Stimulated activated CD4-positive, alpha-beta T cell treated with anti-CD3 and anti-CD28 coated beads, TNF-alpha, amount 100 ng/mL, for 4 hours (primary cell): ENCODE results near the gene SERPINA12.
"Not testable (repeated sequence)": the region's sequence is repeated elsewhere in the genome, so short reads cannot be mapped to it uniquely, and the experiment has no call there.

Source experiments
- DNase-seq, 3 experiments: peaks; one replicate each; pipeline ENCODE4 v3.0.0-alpha.2; 2020; ENCODE audit warnings: low read depth in 3 of 3

Gene SERPINA12

GRCh38 chr14:94536836-94537235 lies 27.6 kb upstream of the SERPINA12 start:
- DNase-seq = no peak

GRCh38 chr14:94535506-94535905 lies 26.2 kb upstream of the SERPINA12 start:
- no peak for DNase-seq

- DNase-seq = no peak
Measured at GRCh38 chr14:94532447-94532846, 23.2 kb upstream of the SERPINA12 start.

- no peak for DNase-seq
Measured at GRCh38 chr14:94531187-94531586, 21.9 kb upstream of the SERPINA12 start.

GRCh38 chr14:94524093-94524492 lies 14.8 kb upstream of the SERPINA12 start:
- DNase-seq = no peak

GRCh38 chr14:94523265-94523664 lies 14.0 kb upstream of the SERPINA12 start:
- no peak for DNase-seq

- no peak for DNase-seq
Measured at GRCh38 chr14:94522115-94522724, 13.0 kb upstream of the SERPINA12 start.

- no peak for DNase-seq
Measured at GRCh38 chr14:94521375-94522114, 12.3 kb upstream of the SERPINA12 start.

GRCh38 chr14:94517641-94518257 lies 8.5 kb upstream of the SERPINA12 start:
- DNase-seq = no peak

- DNase-seq = no peak
Measured at GRCh38 chr14:94517248-94517640, 8.0 kb upstream of the SERPINA12 start.

GRCh38 chr14:94515856-94516255 lies 6.6 kb upstream of the SERPINA12 start:
- no peak for DNase-seq

- no peak for DNase-seq
Measured at GRCh38 chr14:94515426-94515825, 6.2 kb upstream of the SERPINA12 start.

GRCh38 chr14:94514351-94514750 lies 5.1 kb upstream of the SERPINA12 start:
- DNase-seq = no peak

GRCh38 chr14:94510481-94510880 lies 1.2 kb upstream of the SERPINA12 start:
- DNase-seq = not testable (repeated sequence)

GRCh38 chr14:94505641-94506040 lies 3.6 kb downstream of the SERPINA12 start:
- no peak for DNase-seq

- no peak for DNase-seq
Measured at GRCh38 chr14:94505206-94505605, 4.1 kb downstream of the SERPINA12 start.

- no peak for DNase-seq
Measured at GRCh38 chr14:94501588-94502516, 7.4 kb downstream of the SERPINA12 start.

GRCh38 chr14:94500264-94500663 lies 9.0 kb downstream of the SERPINA12 start:
- no peak for DNase-seq

GRCh38 chr14:94499673-94500072 lies 9.6 kb downstream of the SERPINA12 start:
- no peak for DNase-seq

GRCh38 chr14:94498215-94498614 lies 11.1 kb downstream of the SERPINA12 start:
- DNase-seq = no peak

GRCh38 chr14:94494085-94494484 lies 15.2 kb downstream of the SERPINA12 start:
- no peak for DNase-seq

GRCh38 chr14:94491511-94491910 lies 17.8 kb downstream of the SERPINA12 start:
- no peak for DNase-seq
